Kidney epithelial cell (primary cell): ENCODE results near the gene TMCC2. TPM values are rescaled to one million over a fixed set of nuclear protein-coding genes. Genes with fewer than 3 reads are reported as not detected.

Experiments used
- DNase-seq: peaks from one replicate; pipeline ENCODE4 v3.0.0-alpha.2; 2010; ENCODE audit warnings: low read depth
- H3K27me3 ChIP-seq: 2 replicates; pipeline ENCODE4 v1.6.0; 2011; ENCODE audit warnings: low read length; ENCODE audit not compliant: control insufficient read depth, insufficient read depth
- H3K36me3 ChIP-seq: 2 replicates; pipeline ENCODE4 v1.5.1; 2011; ENCODE audit warnings: low read length; ENCODE audit not compliant: control insufficient read depth, insufficient read depth
- H3K4me3 ChIP-seq: 2 replicates; pipeline ENCODE4 v1.5.1; 2011; ENCODE audit warnings: low read depth, mild to moderate bottlenecking, control low read depth, low read length
- CTCF ChIP-seq: IDR thresholded peaks from 2 replicates; pipeline ENCODE4 v1.5.1; 2011; ENCODE audit warnings: mild to moderate bottlenecking, moderate library complexity, low read length, control low read depth, inconsistent platforms; ENCODE audit not compliant: insufficient read depth, poor library complexity, severe bottlenecking
- total RNA-seq: library from RNA; depleted of rRNA; stranded (reverse); fragments of >200 nt; gene quantifications from 2 replicates; pipeline ENCODE4 v1.2.3, GENCODE V29; 2015

TMCC2 gene
- total RNA-seq, 1 donor from 2014 or later, result 12.7 TPM

GRCh38 chr1:205249651-205250050 is 21.9 kb downstream of the TMCC2 start:
- no peak for DNase-seq
- no peaks in the 10 kb centered on the region for H3K36me3 ChIP-seq
- H3K4me3 ChIP-seq, result no peak overlapping the region
- H3K27me3 ChIP-seq, result no peaks in the 10 kb centered on the region
- TF ChIP-seq CTCF, result no peak

- Histone ChIP-seq H3K36me3 (no peaks in the 10 kb centered on the region), H3K27me3 (no peaks in the 10 kb centered on the region), H3K4me3 (no peak overlapping the region)
- no peak for TF ChIP-seq CTCF
- DNase-seq, result no peak
These were observed 23.0 kb downstream of the TMCC2 start for GRCh38 chr1:205250699-205251098.

GRCh38 chr1:205251576-205251975 is 23.8 kb downstream of the TMCC2 start:
- Histone ChIP-seq H3K27me3 (no peaks in the 10 kb centered on the region), H3K4me3 (no peak overlapping the region), H3K36me3 (no peaks in the 10 kb centered on the region)
- no peak for TF ChIP-seq CTCF
- DNase-seq, result no peak

GRCh38 chr1:205255941-205256780 is 28.4 kb downstream of the TMCC2 start:
- no peak for DNase-seq
- TF ChIP-seq CTCF, result peak; percentile 97
- H3K27me3 ChIP-seq, result no peaks in the 10 kb centered on the region
- H3K4me3 ChIP-seq, result no peak overlapping the region
- H3K36me3 ChIP-seq, result no peaks in the 10 kb centered on the region

- DNase-seq, result no peak
- H3K4me3 ChIP-seq, result no peak overlapping the region
- no peak for TF ChIP-seq CTCF
- no peaks in the 10 kb centered on the region for H3K36me3 ChIP-seq
- no peaks in the 10 kb centered on the region for H3K27me3 ChIP-seq
These were observed 29.3 kb downstream of the TMCC2 start for GRCh38 chr1:205256951-205257625.
